Measurements from ENCODE around the gene SCAMP3. TPM values are rescaled to one million over a fixed set of nuclear protein-coding genes. Genes with fewer than 3 reads are reported as not detected.
"Not testable (repeated sequence)": the region's sequence is repeated elsewhere in the genome, so short reads cannot be mapped to it uniquely, and the experiment has no call there.

The SCAMP3 gene
- polyA plus RNA-seq, 1 donor from 2014 or later, result 34.6 TPM

- H3K36me3 ChIP-seq (ENCODE audit: insufficient read depth, low read length), result no peaks in the 10 kb centered on the region
- H3K9me2 ChIP-seq (ENCODE audit: insufficient read depth, low read length), result no peaks in the 10 kb centered on the region
- H3K4me2 ChIP-seq (ENCODE audit: low read length), result no peak overlapping the region
- peak overlapping the region; percentile 48 for H3K9ac ChIP-seq (ENCODE audit: low read length)
- no peaks in the 10 kb centered on the region for H3F3A ChIP-seq (ENCODE audit: insufficient read depth, low read length, poor library complexity, severe bottlenecking)
- H3K27me3 ChIP-seq (ENCODE audit: insufficient read depth, low read depth, low read length), result no peaks in the 10 kb centered on the region
- peak overlapping the region; percentile 62 for H3K4me3 ChIP-seq (ENCODE audit: low read length)
- no peaks in the 10 kb centered on the region for H3K79me2 ChIP-seq (replicated peaks; ENCODE audit: insufficient read depth, low read length)
- peak overlapping the region; percentile 4 for H2AFZ ChIP-seq (ENCODE audit: low read depth, low read length)
- TF ChIP-seq MXI1 (conservative IDR thresholded peaks at IDR 0.05; ENCODE audit: poor library complexity, severe bottlenecking) (peak; percentile 69), SMC3 (conservative IDR thresholded peaks at IDR 0.05; ENCODE audit: poor library complexity) (peak; percentile 41), POLR2AphosphoS5 (IDR thresholded peaks at IDR 0.05) (peak; percentile 49), REST (IDR thresholded peaks at IDR 0.05; ENCODE audit: borderline replicate concordance) (no peak)
- peak overlapping the region; percentile 30 for H3K27ac ChIP-seq (ENCODE audit: low read length)
- H3K9me3 ChIP-seq (ENCODE audit: low read length), result no peaks in the 10 kb centered on the region
- no peaks in the 10 kb centered on the region for H4K20me1 ChIP-seq (ENCODE audit: insufficient read depth)
These were observed 21.0 kb downstream of the SCAMP3 start for GRCh38 chr1:155241069-155241679.

GRCh38 chr1:155236451-155236850, 25.7 kb downstream of the SCAMP3 start:
- Histone ChIP-seq H3K79me2 (replicated peaks; ENCODE audit: insufficient read depth, low read length) (no peaks in the 10 kb centered on the region), H2AFZ (ENCODE audit: low read depth, low read length) (no peak overlapping the region), H3K36me3 (ENCODE audit: insufficient read depth, low read length) (no peaks in the 10 kb centered on the region), H3K9me2 (ENCODE audit: insufficient read depth, low read length) (no peaks in the 10 kb centered on the region), H3K9me3 (ENCODE audit: low read length) (no peaks in the 10 kb centered on the region), H3K9ac (ENCODE audit: low read length) (no peak overlapping the region), H3K4me3 (ENCODE audit: low read length) (no peak overlapping the region), H3F3A (ENCODE audit: insufficient read depth, low read length, poor library complexity, severe bottlenecking) (no peaks in the 10 kb centered on the region), H3K27me3 (ENCODE audit: insufficient read depth, low read depth, low read length) (no peaks in the 10 kb centered on the region), H3K4me2 (ENCODE audit: low read length) (no peak overlapping the region), H4K20me1 (ENCODE audit: insufficient read depth) (no peaks in the 10 kb centered on the region), H3K27ac (ENCODE audit: low read length) (no peak overlapping the region)
- TF ChIP-seq SMC3 (conservative IDR thresholded peaks at IDR 0.05; ENCODE audit: poor library complexity) (no peak), POLR2AphosphoS5 (IDR thresholded peaks at IDR 0.05) (no peak), REST (IDR thresholded peaks at IDR 0.05; ENCODE audit: borderline replicate concordance) (no peak), TAF1 (IDR thresholded peaks at IDR 0.05; ENCODE audit: low read depth) (no peak), EP300 (conservative IDR thresholded peaks at IDR 0.05; ENCODE audit: poor library complexity, severe bottlenecking) (no peak), EZH2 (IDR thresholded peaks at IDR 0.05; ENCODE audit: borderline replicate concordance, insufficient read depth, low read length, poor library complexity, severe bottlenecking) (no peak), CTCF (IDR thresholded peaks at IDR 0.05; ENCODE audit: poor library complexity, severe bottlenecking) (no peak), RAD21 (conservative IDR thresholded peaks at IDR 0.05) (no peak), MXI1 (conservative IDR thresholded peaks at IDR 0.05; ENCODE audit: poor library complexity, severe bottlenecking) (no peak)

- H3K9me3 ChIP-seq (ENCODE audit: low read length); H3K27me3 ChIP-seq (ENCODE audit: insufficient read depth, low read depth, low read length); H2AFZ ChIP-seq (ENCODE audit: low read depth, low read length); H3K27ac ChIP-seq (ENCODE audit: low read length); H3K79me2 ChIP-seq (replicated peaks; ENCODE audit: insufficient read depth, low read length); H3F3A ChIP-seq (ENCODE audit: insufficient read depth, low read length, poor library complexity, severe bottlenecking); H3K9me2 ChIP-seq (ENCODE audit: insufficient read depth, low read length); H3K4me3 ChIP-seq (ENCODE audit: low read length); H3K4me2 ChIP-seq (ENCODE audit: low read length); H4K20me1 ChIP-seq (ENCODE audit: insufficient read depth); H3K9ac ChIP-seq (ENCODE audit: low read length); H3K36me3 ChIP-seq (ENCODE audit: insufficient read depth, low read length): not testable (repeated sequence)
These were observed 26.8 kb downstream of the SCAMP3 start for GRCh38 chr1:155235375-155235774.

GRCh38 chr1:155233502-155233901, 28.7 kb downstream of the SCAMP3 start:
- not testable (repeated sequence) for H2AFZ ChIP-seq (ENCODE audit: low read depth, low read length); H3F3A ChIP-seq (ENCODE audit: insufficient read depth, low read length, poor library complexity, severe bottlenecking); H3K79me2 ChIP-seq (replicated peaks; ENCODE audit: insufficient read depth, low read length); H3K27ac ChIP-seq (ENCODE audit: low read length); H3K4me3 ChIP-seq (ENCODE audit: low read length); H3K27me3 ChIP-seq (ENCODE audit: insufficient read depth, low read depth, low read length); H3K36me3 ChIP-seq (ENCODE audit: insufficient read depth, low read length); H3K4me2 ChIP-seq (ENCODE audit: low read length); H3K9ac ChIP-seq (ENCODE audit: low read length); H3K9me3 ChIP-seq (ENCODE audit: low read length); H4K20me1 ChIP-seq (ENCODE audit: insufficient read depth); H3K9me2 ChIP-seq (ENCODE audit: insufficient read depth, low read length)
